Vagina (tissue), 2 donors: ENCODE results near the gene EEF1A2.

Experiments
- CTCF ChIP-seq, 3 experiments: fragments of 450-650 bp in 2 of 3; fragments of 200-600 bp in 1 of 3; sonication (generic) in 1 of 3; IDR thresholded peaks; one replicate each; pipeline ENCODE4 v1.5.1; 2017 to 2019; ENCODE audit warnings: antibody characterized with exemption in 3 of 3, mild to moderate bottlenecking in 2 of 3, moderate library complexity in 2 of 3
- POLR2A ChIP-seq, 2 donors: fragments of 450-650 bp; IDR thresholded peaks; one replicate each; pipeline ENCODE4 v1.6.1; 2017; ENCODE audit warnings: antibody characterized with exemption in 2 of 2, mild to moderate bottlenecking in 2 of 2, moderate library complexity in 2 of 2
- POLR2AphosphoS5 ChIP-seq, 2 donors: sonication (generic); formaldehyde crosslinking; IDR thresholded peaks; one replicate each; pipeline ENCODE4 v1.9.0; 2017; ENCODE audit warnings: antibody characterized with exemption in 2 of 2, mild to moderate bottlenecking in 2 of 2, low read depth in 1 of 2; ENCODE audit not compliant: insufficient read depth in 1 of 2

- TF ChIP-seq CTCF (IDR thresholded peaks at IDR 0.05), result no peak
- no peak for TF ChIP-seq POLR2AphosphoS5 (IDR thresholded peaks at IDR 0.05; ENCODE audit: insufficient read depth in 1 of 2, low read depth in 1 of 2)
- TF ChIP-seq POLR2A (IDR thresholded peaks at IDR 0.05), result no peak
Observed at GRCh38 chr20:63466250-63466825, 32.5 kb downstream of the EEF1A2 start.
